CD4-positive, alpha-beta T cell treated with Interferon gamma for 1 hour (primary cell): ENCODE results near the gene ACAP2.
"Not testable (repeated sequence)": the region's sequence is repeated elsewhere in the genome, so short reads cannot be mapped to it uniquely, and the experiment has no call there.

Experiments
- DNase-seq: peaks from one replicate; pipeline ENCODE4 v3.0.0-alpha.2; 2020

The ACAP2 gene, protein sequence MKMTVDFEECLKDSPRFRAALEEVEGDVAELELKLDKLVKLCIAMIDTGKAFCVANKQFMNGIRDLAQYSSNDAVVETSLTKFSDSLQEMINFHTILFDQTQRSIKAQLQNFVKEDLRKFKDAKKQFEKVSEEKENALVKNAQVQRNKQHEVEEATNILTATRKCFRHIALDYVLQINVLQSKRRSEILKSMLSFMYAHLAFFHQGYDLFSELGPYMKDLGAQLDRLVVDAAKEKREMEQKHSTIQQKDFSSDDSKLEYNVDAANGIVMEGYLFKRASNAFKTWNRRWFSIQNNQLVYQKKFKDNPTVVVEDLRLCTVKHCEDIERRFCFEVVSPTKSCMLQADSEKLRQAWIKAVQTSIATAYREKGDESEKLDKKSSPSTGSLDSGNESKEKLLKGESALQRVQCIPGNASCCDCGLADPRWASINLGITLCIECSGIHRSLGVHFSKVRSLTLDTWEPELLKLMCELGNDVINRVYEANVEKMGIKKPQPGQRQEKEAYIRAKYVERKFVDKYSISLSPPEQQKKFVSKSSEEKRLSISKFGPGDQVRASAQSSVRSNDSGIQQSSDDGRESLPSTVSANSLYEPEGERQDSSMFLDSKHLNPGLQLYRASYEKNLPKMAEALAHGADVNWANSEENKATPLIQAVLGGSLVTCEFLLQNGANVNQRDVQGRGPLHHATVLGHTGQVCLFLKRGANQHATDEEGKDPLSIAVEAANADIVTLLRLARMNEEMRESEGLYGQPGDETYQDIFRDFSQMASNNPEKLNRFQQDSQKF

DNA sequence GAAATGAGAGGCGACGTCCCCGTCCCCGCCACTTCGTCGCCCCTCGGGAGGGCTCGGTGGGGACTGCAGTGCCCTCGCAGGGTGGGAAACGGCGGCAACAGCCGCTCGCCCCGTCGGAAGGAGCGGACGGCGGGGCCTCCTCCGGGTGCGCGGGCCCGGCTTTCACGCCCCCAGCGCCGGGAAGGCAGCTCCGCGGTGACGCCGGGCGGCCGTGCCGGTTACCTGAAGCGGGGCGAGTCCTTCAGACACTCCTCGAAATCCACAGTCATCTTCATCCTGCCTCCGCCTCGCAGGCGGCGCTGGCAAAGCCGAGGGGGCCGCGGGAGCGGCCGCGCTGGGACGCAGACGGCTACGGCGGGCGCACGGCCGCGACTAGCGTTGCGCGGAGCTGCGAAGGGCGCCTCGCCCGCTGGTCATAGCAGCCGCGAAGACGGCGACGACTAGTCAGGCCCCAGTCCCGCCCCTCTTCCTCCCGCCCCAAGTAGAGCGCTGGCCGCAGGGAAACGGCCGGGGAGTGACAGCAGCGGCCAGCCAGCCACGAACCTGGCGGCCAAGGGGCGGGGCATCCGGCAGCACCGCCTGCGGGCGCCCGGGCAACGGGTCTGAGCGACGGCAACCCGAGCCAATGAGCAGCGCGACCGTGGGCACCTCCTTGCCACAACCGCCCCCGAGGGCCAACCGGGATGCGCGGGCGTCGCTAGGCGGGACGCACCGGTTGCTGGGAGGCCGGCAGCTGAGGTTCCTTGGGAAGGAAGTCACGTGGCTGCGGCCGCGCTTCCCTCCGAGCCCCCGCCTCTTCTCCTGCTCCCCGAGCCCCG is at the start of gene ACAP2:
TSS of gene ACAP2 (minus strand) at position 448 of the 818 bp plus-strand sequence. CDS start at position 275, 173 bp downstream.
- peak; percentile 99 for DNase-seq

- DNase-seq, result no peak
Observed at GRCh38 chr3:195475614-195476013, 32.8 kb upstream of the ACAP2 start.

DNA sequence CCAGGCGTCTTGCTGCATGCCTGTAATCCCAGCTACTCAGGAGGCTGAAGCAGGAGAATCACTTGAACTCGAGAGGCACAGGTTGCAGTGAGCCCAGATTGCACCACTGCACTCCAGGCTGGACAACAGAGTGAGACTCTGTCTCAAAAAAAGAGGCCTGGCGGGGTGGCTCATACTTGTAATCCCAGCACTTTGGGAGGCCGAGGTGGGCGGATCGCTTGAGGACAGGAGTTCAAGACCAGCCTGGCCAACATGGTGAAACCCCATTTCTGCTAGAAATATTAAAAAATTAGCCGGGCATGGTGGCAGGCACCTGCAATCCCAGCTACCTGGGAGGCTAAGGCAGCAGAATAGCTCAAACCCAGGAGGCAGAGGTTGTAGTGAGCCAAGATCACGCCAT is 32.3 kb upstream of the ACAP2 start:
- DNase-seq, result not testable (repeated sequence)

DNA sequence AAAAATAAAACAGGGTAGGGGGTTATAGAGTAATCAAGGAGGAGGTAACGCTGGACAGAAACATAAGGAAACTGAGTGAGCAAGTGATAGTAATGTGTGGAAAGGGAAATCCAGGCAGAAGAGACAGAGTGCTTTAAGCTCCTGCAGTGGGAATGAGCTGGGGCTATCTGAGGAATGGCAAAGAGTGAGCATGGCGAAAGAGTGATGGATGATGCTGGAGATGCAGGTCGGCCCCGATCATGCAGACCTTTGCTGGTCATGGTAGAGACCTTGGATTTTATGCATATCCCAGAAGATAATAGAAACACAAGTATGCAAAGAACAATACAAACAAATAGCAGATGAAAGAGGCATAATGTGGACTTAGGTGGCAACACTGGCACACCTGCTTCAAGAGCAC is 26.0 kb upstream of the ACAP2 start:
- no peak for DNase-seq

GRCh38 chr3:195468391-195468776 is 25.6 kb upstream of the ACAP2 start:
- DNase-seq, result no peak

- no peak for DNase-seq
Observed at GRCh38 chr3:195467641-195468390, 25.0 kb upstream of the ACAP2 start.

- no peak for DNase-seq
Observed at GRCh38 chr3:195466251-195466650, 23.4 kb upstream of the ACAP2 start.

DNA sequence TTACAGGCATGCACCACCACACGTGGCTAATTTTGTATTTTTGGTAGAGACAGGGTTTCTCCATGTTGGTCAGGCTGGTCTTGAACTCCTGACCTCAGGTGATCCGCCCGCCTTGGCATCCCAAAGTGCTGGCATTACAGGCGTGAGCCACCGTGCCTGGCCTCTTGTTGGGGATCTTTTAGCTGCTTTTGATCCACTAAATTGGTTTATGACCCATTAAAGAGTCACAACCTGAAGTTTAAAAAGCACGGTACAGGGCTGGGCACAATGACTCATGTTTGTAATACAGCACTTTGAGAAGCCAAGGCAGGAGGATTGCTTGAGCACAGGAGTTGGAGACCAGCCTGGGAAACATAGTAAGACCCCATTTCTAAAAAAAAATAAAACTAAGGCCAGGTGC is 20.1 kb upstream of the ACAP2 start:
- DNase-seq, result not testable (repeated sequence)

DNA sequence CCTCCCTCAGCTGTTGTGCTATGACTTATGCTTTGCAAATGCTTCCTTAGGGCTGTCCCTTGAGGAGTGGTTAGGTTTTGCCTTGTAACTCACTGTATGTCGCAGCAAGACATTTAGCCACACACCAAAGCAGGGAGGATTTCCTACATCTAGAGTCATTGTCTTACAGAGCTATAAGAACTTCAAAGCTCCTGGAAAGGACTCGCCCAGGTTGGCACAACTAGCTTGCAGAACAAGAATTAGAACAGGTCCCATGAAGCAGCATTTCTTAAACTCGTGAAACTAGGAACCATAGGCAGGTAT is 19.4 kb upstream of the ACAP2 start:
- DNase-seq, result no peak

DNA sequence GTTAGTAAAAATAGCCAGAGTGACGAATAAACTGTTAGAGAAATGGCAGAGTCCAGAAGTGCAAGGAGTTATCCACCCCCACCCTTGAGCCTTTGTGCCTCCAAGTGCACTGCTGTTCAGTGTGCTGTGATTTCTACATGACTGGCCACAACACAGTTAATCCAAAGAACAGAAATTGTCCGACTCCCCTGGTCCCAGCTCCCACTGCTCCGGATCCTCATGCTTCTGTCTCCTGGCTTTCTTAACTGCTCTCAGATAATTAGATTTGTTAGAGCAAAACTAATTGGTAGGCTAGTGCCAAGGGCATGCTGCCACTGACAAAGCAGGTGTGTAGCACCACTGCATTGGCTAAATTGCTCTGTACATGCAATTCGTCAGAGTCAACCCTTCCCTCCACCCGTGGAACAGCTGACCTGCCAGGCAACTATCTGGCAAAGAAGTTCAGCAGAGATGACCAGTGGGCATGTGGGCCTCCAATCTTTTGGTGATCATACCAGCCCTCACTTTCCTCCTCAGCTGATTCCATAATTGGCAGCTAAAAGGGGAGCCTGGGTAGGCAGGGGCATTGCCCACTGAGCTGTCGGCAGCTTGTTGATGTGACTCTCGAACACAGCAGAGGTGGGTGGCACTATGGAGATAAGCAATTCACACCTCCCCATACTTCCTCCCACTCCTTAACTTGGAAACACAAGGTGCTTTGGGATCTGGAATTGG is 18.9 kb upstream of the ACAP2 start:
- DNase-seq, result no peak

DNA sequence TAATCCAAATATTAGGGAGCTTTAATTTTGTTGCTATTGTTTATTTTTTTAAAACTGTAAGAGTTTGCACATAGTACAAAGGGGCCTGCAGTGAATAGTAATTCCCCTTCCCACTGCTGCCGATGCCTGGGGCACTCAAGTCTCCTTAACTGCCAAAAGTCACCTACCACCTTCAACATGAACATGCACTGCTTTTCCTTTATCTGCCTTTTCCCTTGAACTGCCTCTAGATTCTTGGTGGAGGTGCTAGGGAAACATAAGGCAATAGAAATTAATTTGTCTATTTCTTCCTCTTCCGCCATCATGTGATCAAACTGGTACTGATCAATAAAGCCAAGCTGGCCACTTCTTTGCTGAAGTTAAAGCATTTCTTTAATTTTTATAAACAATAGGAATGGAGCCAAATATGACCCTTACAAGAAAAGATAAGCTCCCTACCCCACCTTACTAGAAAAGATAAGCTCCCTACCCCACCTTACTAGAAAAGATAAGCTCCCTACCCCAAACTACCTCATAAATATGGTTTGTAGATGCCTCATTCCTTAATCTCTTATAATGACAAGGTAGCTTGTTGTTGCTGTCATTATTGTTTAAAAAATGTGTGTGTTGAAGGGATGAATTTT is 17.4 kb upstream of the ACAP2 start:
- no peak for DNase-seq

GRCh38 chr3:195458316-195458717 is 15.5 kb upstream of the ACAP2 start:
- DNase-seq, result no peak

DNA sequence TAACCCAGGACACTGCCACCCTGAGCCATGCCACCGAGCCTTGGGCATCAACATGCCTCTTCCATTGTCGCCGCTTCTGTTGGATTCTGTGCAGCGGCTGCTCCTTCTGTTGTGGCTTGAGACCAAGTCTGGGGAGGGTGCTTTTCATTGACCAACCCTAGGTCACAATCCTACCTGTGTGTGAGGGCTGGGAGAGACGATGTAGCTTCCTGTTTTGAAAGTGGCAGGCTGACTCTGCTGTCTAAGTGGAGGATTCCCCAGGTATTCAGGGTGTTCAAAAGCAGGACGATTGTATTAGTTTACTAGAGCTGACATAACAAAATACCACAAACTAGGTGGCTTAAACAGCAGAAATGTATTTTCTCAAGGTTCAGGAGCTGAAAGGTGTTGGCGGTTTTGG is 13.0 kb upstream of the ACAP2 start:
- DNase-seq, result no peak

DNA sequence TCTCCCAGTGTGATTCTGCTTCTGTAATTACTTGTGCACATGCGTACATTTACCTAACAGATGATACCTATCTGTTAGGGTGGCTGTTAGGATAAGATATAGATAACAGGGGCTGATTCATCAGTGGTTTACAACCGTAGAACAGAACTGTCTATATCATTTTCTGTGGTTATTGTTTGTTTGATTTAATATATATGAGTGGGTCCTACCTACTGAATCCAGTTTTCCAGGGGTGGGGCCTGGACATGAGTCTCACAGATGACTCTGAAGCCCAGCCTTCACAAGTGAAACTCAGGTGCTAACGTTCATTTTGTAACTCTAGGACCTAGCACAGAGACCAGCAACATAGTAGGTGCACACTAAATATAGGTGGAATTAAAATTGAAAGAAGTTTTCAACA is 10.4 kb upstream of the ACAP2 start:
- no peak for DNase-seq

GRCh38 chr3:195451373-195452015 is 8.7 kb upstream of the ACAP2 start:
- no peak for DNase-seq

DNA sequence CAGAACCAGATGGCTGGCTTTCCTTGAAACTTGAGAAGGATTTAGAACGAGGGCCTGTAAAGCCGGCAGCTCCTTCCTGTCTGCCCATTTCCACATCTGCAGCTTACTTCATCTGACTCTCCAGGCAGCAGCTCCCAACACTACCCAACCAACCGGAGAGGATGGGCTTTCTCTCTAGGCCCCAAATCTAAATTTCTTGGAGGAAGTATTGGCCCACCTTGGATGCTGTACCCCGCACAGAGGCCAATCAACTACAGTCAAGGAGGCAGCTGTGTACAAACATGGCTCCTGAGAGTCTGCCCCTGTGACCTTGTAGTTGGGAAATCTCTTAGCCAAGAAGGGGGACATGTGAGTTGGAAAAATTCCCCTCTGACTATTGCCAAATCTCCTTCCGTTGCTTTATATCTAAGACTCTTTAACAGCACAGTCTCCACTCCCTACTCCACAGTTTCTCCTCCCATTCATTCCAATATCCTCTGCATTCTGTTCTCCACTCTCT is 8.0 kb upstream of the ACAP2 start:
- DNase-seq, result peak; percentile 8

GRCh38 chr3:195448205-195448875 is 5.5 kb upstream of the ACAP2 start:
- no peak for DNase-seq

DNA sequence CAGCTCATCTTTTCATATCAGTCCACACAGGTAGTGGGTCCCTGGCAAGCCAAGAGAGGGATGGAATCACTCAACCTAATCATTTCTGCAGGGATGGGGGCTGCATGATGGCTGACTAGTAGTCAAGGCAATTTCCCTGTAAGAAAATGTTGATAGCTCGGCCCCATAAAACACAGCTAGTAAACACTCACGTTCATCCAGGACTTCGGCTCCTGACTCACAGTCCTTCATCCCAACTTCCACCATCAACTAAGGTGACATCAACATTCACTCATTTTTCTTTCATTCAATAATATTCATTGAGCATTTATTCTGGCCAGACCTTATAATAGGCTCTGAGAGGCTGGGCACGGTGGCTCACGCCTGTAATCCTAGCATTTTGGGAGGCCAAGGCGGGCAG is 4.4 kb upstream of the ACAP2 start:
- DNase-seq, result no peak

- DNase-seq, result no peak
Observed at GRCh38 chr3:195446359-195446758, 3.5 kb upstream of the ACAP2 start.

GRCh38 chr3:195445885-195446284 is 3.1 kb upstream of the ACAP2 start:
- DNase-seq, result no peak
